Ovary (tissue), 3 donors: ENCODE measurements around the gene TMEM63B.

ENCODE experiments used
- CTCF ChIP-seq, 3 donors: fragments of 450-650 bp in 2 of 3; fragments of 200-600 bp in 1 of 3; IDR thresholded peaks; one replicate each; pipeline versions ENCODE4 v1.5.1 to v1.8.0; 2016 to 2022; ENCODE audit warnings: antibody characterized with exemption in 3 of 3, mild to moderate bottlenecking in 1 of 3
- EP300 ChIP-seq: sonication (generic); formaldehyde crosslinking; IDR thresholded peaks from one replicate; pipeline ENCODE4 v1.6.1; 2017; ENCODE audit warnings: antibody characterized with exemption
- donor health status: DM: no; HTN: no; CAD: no.

DNA sequence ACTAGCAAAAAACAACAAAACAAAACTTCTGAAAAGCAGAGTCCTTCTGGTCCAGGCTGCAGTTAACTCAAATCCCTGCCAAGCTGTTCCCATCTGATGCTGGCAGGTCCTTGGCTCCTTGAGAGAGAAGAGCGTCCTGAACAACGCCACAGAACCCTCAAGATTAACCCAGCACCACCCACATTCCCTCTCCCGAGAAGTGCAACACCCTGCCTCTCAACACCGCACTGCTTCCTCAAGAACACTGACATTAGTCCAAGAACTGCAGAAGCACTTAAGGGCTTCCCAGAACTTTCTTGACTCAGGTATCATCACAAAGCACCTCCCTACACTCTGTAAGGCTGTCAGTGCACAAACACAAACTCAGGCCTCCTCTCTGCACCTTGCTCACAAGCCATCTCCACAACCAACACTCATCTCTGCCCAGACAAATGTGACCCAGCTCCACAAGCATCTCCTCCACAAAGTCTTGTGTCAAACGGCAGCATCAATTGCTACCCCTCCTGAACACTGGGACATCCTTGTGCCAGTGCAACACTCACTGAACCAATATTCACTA, 7.6 kb upstream of the TMEM63B start:
- TF ChIP-seq CTCF (IDR thresholded peaks at IDR 0.05) (no peak), EP300 (no peak)
